H9 (cell line): ENCODE data around the gene SNRPA1. TPM values are rescaled to one million over a fixed set of nuclear protein-coding genes. Genes with fewer than 3 reads are reported as not detected.

Experiments used
- DNase-seq: peaks from one replicate; pipeline ENCODE4 v3.0.0-alpha.2; 2017
- H2AFZ ChIP-seq: one replicate; pipeline ENCODE4 v1.6.1; 2013; ENCODE audit warnings: mild to moderate bottlenecking, low read length, control low read depth, moderate library complexity
- H2AK5ac ChIP-seq: 2 replicates; pipeline ENCODE4 v1.6.1; 2013; ENCODE audit warnings: low read length, control low read depth, mixed read lengths; ENCODE audit not compliant: insufficient read length
- H2BK120ac ChIP-seq: one replicate; pipeline ENCODE4 v1.6.1; 2013; ENCODE audit warnings: low read depth, mild to moderate bottlenecking, low read length, control low read depth, inconsistent platforms; ENCODE audit not compliant: poor library complexity, severe bottlenecking
- H2BK12ac ChIP-seq: 2 replicates; pipeline ENCODE4 v1.6.1; 2013; ENCODE audit warnings: low read length, control low read depth, mixed read lengths, low read depth; ENCODE audit not compliant: insufficient read length
- H2BK15ac ChIP-seq: 2 replicates; pipeline ENCODE4 v1.6.1; 2013; ENCODE audit warnings: low read depth, low read length, control low read depth
- H2BK20ac ChIP-seq: one replicate; pipeline ENCODE4 v1.6.1; 2013; ENCODE audit warnings: low read depth, mild to moderate bottlenecking, low read length, control low read depth, inconsistent platforms; ENCODE audit not compliant: poor library complexity, severe bottlenecking
- H2BK5ac ChIP-seq: 2 replicates; pipeline ENCODE4 v1.6.1; 2013; ENCODE audit warnings: low read length, control low read depth, mixed read lengths; ENCODE audit not compliant: insufficient read length
- H3K14ac ChIP-seq: 2 replicates; pipeline ENCODE4 v1.6.1; 2013; ENCODE audit warnings: low read length, control low read depth; ENCODE audit not compliant: insufficient read depth
- H3K18ac ChIP-seq: 2 replicates; pipeline ENCODE4 v1.6.1; 2013; ENCODE audit warnings: low read depth, mild to moderate bottlenecking, mixed read lengths, low read length, control low read depth; ENCODE audit not compliant: insufficient read length
- H3K23ac ChIP-seq: 2 replicates; pipeline ENCODE4 v1.6.1; 2013; ENCODE audit warnings: low read length, control low read depth, mixed read lengths, low read depth; ENCODE audit not compliant: insufficient read length
- H3K23me2 ChIP-seq: 2 replicates; pipeline ENCODE4 v1.6.1; 2013; ENCODE audit warnings: low read depth, mild to moderate bottlenecking, mixed read lengths, low read length, control low read depth; ENCODE audit not compliant: insufficient read length, poor library complexity, severe bottlenecking
- H3K27ac ChIP-seq: 2 replicates; pipeline ENCODE4 v1.5.1; 2013; ENCODE audit warnings: low read length, control low read depth, mixed read lengths, low read depth; ENCODE audit not compliant: insufficient read length
- H3K27me3 ChIP-seq: 2 replicates; pipeline ENCODE4 v1.6.1; 2013; ENCODE audit warnings: low read length, control low read depth, inconsistent platforms; ENCODE audit not compliant: insufficient read depth
- H3K4ac ChIP-seq: 2 replicates; pipeline ENCODE4 v1.6.1; 2013; ENCODE audit warnings: low read depth, mild to moderate bottlenecking, control low read depth, inconsistent platforms, low read length, moderate library complexity
- H3K4me1 ChIP-seq: 2 replicates; pipeline ENCODE4 v1.6.1; 2013; ENCODE audit warnings: low read length, control low read depth, inconsistent platforms; ENCODE audit not compliant: insufficient read depth
- H3K4me2 ChIP-seq: 2 replicates; pipeline ENCODE4 v1.6.1; 2013; ENCODE audit warnings: low read length, control low read depth, mixed read lengths; ENCODE audit not compliant: insufficient read length, insufficient read depth
- H3K56ac ChIP-seq: 2 replicates; pipeline ENCODE4 v1.6.1; 2013; ENCODE audit warnings: low read depth, mild to moderate bottlenecking, mixed read lengths, low read length, control low read depth; ENCODE audit not compliant: insufficient read length
- H3K79me1 ChIP-seq: 2 replicates; pipeline ENCODE4 v1.6.1; 2013; ENCODE audit warnings: low read depth, mild to moderate bottlenecking, moderate library complexity, low read length, control low read depth, inconsistent platforms; ENCODE audit not compliant: insufficient read depth, poor library complexity, severe bottlenecking
- H3K79me2 ChIP-seq: 2 replicates; pipeline ENCODE4 v1.6.1; 2013; ENCODE audit warnings: low read length, control low read depth, inconsistent platforms; ENCODE audit not compliant: insufficient read depth
- H3K9ac ChIP-seq: 2 replicates; pipeline ENCODE4 v1.6.1; 2013; ENCODE audit warnings: low read length, control low read depth, mixed read lengths; ENCODE audit not compliant: insufficient read length; ENCODE audit errors: extremely low read depth
- H3K9me3 ChIP-seq: one replicate; pipeline ENCODE4 v1.6.1; 2013; ENCODE audit warnings: low read depth, low read length, inconsistent platforms; ENCODE audit not compliant: control insufficient read depth
- H3T11ph ChIP-seq: one replicate; pipeline ENCODE4 v1.6.1; 2013; ENCODE audit warnings: mild to moderate bottlenecking, low read length, control low read depth, inconsistent platforms
- H4K20me1 ChIP-seq: one replicate; pipeline ENCODE4 v1.6.1; 2013; ENCODE audit not compliant: control insufficient read depth, insufficient read length, insufficient read depth
- H4K5ac ChIP-seq: 2 replicates; pipeline ENCODE4 v1.6.1; 2013; ENCODE audit warnings: low read depth, mild to moderate bottlenecking, mixed read lengths, low read length, control low read depth; ENCODE audit not compliant: insufficient read length
- H4K8ac ChIP-seq: replicated peaks from 2 replicates; pipeline ENCODE4 v1.6.1; 2013; ENCODE audit warnings: low read length, control low read depth, mixed read lengths, low read depth; ENCODE audit not compliant: insufficient read length
- H4K91ac ChIP-seq: 2 replicates; pipeline ENCODE4 v1.6.1; 2013; ENCODE audit warnings: low read depth, mild to moderate bottlenecking, moderate library complexity, mixed read lengths, low read length, control low read depth; ENCODE audit not compliant: insufficient read length
- H3K27ac Mint-ChIP-seq, 3 experiments: 2 replicates in 2 of 3; 3 replicates in 1 of 3; pipeline ENCODE4 v1.8.0; 2020 to 2021; ENCODE audit warnings: mixed read lengths in 3 of 3, mild to moderate bottlenecking in 1 of 3, moderate library complexity in 1 of 3
- H3K27me3 Mint-ChIP-seq: 2 replicates; pipeline ENCODE4 v1.8.0; 2021; ENCODE audit warnings: low read depth, mild to moderate bottlenecking, moderate library complexity, mixed read lengths
- H3K36me3 Mint-ChIP-seq, 3 experiments: 2 replicates in 2 of 3; 3 replicates in 1 of 3; pipeline ENCODE4 v1.8.0; 2020 to 2021; ENCODE audit warnings: low read depth in 3 of 3, mixed read lengths in 3 of 3; ENCODE audit not compliant: insufficient read depth in 1 of 3
- H3K4me1 Mint-ChIP-seq, 2 experiments: 2 replicates each; pipeline ENCODE4 v1.8.0; 2020; ENCODE audit warnings: mixed read lengths in 2 of 2
- H3K4me3 Mint-ChIP-seq, 2 experiments: 2 replicates in 1 of 2; 3 replicates in 1 of 2; pipeline ENCODE4 v1.8.0; 2020 to 2021; ENCODE audit warnings: mild to moderate bottlenecking in 2 of 2, mixed read lengths in 2 of 2, moderate library complexity in 1 of 2
- H3K9me3 Mint-ChIP-seq, 2 experiments: 2 replicates in 1 of 2; 3 replicates in 1 of 2; pipeline ENCODE4 v1.8.0; 2020; ENCODE audit warnings: mild to moderate bottlenecking in 2 of 2, mixed read lengths in 2 of 2, moderate library complexity in 1 of 2
- CTCF ChIP-seq: fragments of 200-600 bp; sonication (generic); conservative IDR thresholded peaks from 3 replicates; pipeline ENCODE4 v1.8.0; 2021; ENCODE audit warnings: antibody characterized with exemption, mild to moderate bottlenecking
- WGBS: extraction: QIAGEN DNeasy Blood & Tissue Kit; methylation state at CpG from one replicate; pipeline ENCODE4 v1.1.7; 2013; ENCODE audit warnings: missing lambda C conversion rate, low lambda C conversion rate, mixed read lengths; ENCODE audit not compliant: insufficient read length; ENCODE audit errors: extremely low coverage; 5-methylcytosine and 5-hydroxymethylcytosine counted together
- total RNA-seq: library from RNA; stranded (reverse); gene quantifications from 2 replicates; pipeline ENCODE4 v1.2.1, GENCODE V29; 2021

Gene SNRPA1
- total RNA-seq, 1 experiment from 2014 or later: 145 TPM

GRCh38 chr15:101277943-101278564 lies 17.0 kb downstream of the SNRPA1 start:
- H3K18ac ChIP-seq: no peak overlapping the region
- Mint-ChIP-seq H3K36me3 (peaks cover 25 to 62% (median 50%) of the 10 kb centered on the region in 3 experiments; a peak in 6 of 7 replicates), H3K27me3 (no peaks in the 10 kb centered on the region), H3K9me3 (no peaks in the 10 kb centered on the region), H3K4me1 (peaks cover 2 to 7% of the 10 kb centered on the region in 2 experiments), H3K4me3 (peak overlapping the region; percentile 90 to 100), H3K27ac (peak overlapping the region in 1 of 3 experiments; percentile 21; a peak in 1 of 7 replicates)
- H2AK5ac ChIP-seq: no peak overlapping the region
- H2BK12ac ChIP-seq: no peak overlapping the region
- H2BK120ac ChIP-seq: no peak overlapping the region
- H4K91ac ChIP-seq: no peak overlapping the region
- H3K23me2 ChIP-seq: peaks cover 11% of the 10 kb centered on the region
- H2BK15ac ChIP-seq: no peak overlapping the region
- no peaks in the 10 kb centered on the region; the same call in 1 of the 2 replicates for H3K79me2 ChIP-seq
- H3K79me1 ChIP-seq: no peaks in the 10 kb centered on the region
- no peak overlapping the region for H3T11ph ChIP-seq
- no peak overlapping the region for H4K5ac ChIP-seq
- no peak overlapping the region for H3K14ac ChIP-seq
- no peak overlapping the region for H2BK5ac ChIP-seq
- no peak overlapping the region for H3K9ac ChIP-seq
- DNase-seq: no peak
- no peaks in the 10 kb centered on the region for H3K9me3 ChIP-seq
- no peaks in the 10 kb centered on the region for H4K20me1 ChIP-seq
- no peaks in the 10 kb centered on the region for H3K4me1 ChIP-seq
- no peak overlapping the region for H4K8ac ChIP-seq
- H3K56ac ChIP-seq: no peak overlapping the region
- H3K4me2 ChIP-seq: peak overlapping the region; percentile 91
- H2AFZ ChIP-seq: no peak overlapping the region
- no peak overlapping the region for H3K23ac ChIP-seq
- no peaks in the 10 kb centered on the region for H3K27me3 ChIP-seq
- no peak for TF ChIP-seq CTCF
- H3K4ac ChIP-seq: no peak overlapping the region
- WGBS: no CpG with 5 or more reads among the region's 12 CpGs
- no peak overlapping the region for H3K27ac ChIP-seq
- no peak overlapping the region for H2BK20ac ChIP-seq
